CD14-positive monocyte (primary cell): ENCODE data around the gene TNPO1. TPM values are rescaled to one million over a fixed set of nuclear protein-coding genes. Genes with fewer than 3 reads are reported as not detected.

ENCODE experiments used
- DNase-seq, 3 donors: peaks; one replicate each; pipeline ENCODE4 v3.0.0-alpha.2; 2011 to 2022
- H2AFZ ChIP-seq: 2 replicates; pipeline ENCODE4 v1.6.0; 2012; ENCODE audit warnings: mild to moderate bottlenecking, low read depth, low read length, inconsistent platforms; ENCODE audit not compliant: insufficient read depth, poor library complexity, severe bottlenecking
- H3K27ac ChIP-seq, 2 donors: 1 replicate in 1 of 2; 2 replicates in 1 of 2; pipeline ENCODE4 v1.5.1; 2012 to 2013; ENCODE audit warnings: low read length in 2 of 2, control low read depth in 1 of 2, inconsistent platforms in 1 of 2, low read depth in 1 of 2, mild to moderate bottlenecking in 1 of 2
- H3K27me3 ChIP-seq, 2 donors: one replicate each; pipeline versions ENCODE4 v1.6.0 to v1.6.1; 2011 to 2013; ENCODE audit warnings: low read length in 2 of 2; ENCODE audit not compliant: control insufficient read depth in 2 of 2, insufficient read depth in 2 of 2
- H3K36me3 ChIP-seq, 2 donors: replicated peaks in 1 of 2; 1 replicate in 1 of 2; 2 replicates in 1 of 2; pipeline versions ENCODE4 v1.5.1 to v1.6.1; 2012 to 2013; ENCODE audit warnings: low read length in 2 of 2, control low read depth in 1 of 2, inconsistent platforms in 1 of 2, mild to moderate bottlenecking in 1 of 2; ENCODE audit not compliant: insufficient read depth in 2 of 2, control insufficient read depth in 1 of 2
- H3K4me1 ChIP-seq, 2 donors: 1 replicate in 1 of 2; 2 replicates in 1 of 2; pipeline versions ENCODE4 v1.5.1 to v1.6.1; 2012 to 2013; ENCODE audit warnings: low read length in 2 of 2, control low read depth in 1 of 2, inconsistent platforms in 1 of 2, mild to moderate bottlenecking in 1 of 2, moderate library complexity in 1 of 2; ENCODE audit not compliant: insufficient read depth in 2 of 2, control insufficient read depth in 1 of 2
- H3K4me2 ChIP-seq: replicated peaks from 2 replicates; pipeline ENCODE3; 2012; ENCODE audit warnings: low read length, moderate library complexity, mild to moderate bottlenecking; ENCODE audit not compliant: poor library complexity, severe bottlenecking; ENCODE audit errors: extremely low read depth
- H3K4me3 ChIP-seq, 3 experiments: fragments of 200-600 bp in 1 of 3; sonication (generic) in 1 of 3; replicated peaks in 1 of 3; 1 replicate in 2 of 3; 2 replicates in 1 of 3; pipeline ENCODE4 v1.5.1; 2011 to 2013; ENCODE audit warnings: low read length in 3 of 3, mild to moderate bottlenecking in 3 of 3, control low read depth in 2 of 3, low read depth in 2 of 3, inconsistent platforms in 1 of 3, moderate library complexity in 1 of 3
- H3K79me2 ChIP-seq: 2 replicates; pipeline ENCODE4 v1.6.0; 2012; ENCODE audit warnings: mild to moderate bottlenecking, control low read depth, inconsistent platforms, low read length, moderate library complexity; ENCODE audit not compliant: insufficient read depth
- H3K9ac ChIP-seq: 2 replicates; pipeline ENCODE4 v1.6.0; 2017; ENCODE audit warnings: low read length, mild to moderate bottlenecking; ENCODE audit not compliant: insufficient read depth, poor library complexity, severe bottlenecking
- H3K9me3 ChIP-seq, 2 donors: replicated peaks in 1 of 2; 1 replicate in 1 of 2; 2 replicates in 1 of 2; pipeline versions ENCODE4 v1.5.1 to v1.6.1; 2012 to 2013; ENCODE audit warnings: low read length in 2 of 2, control low read depth in 1 of 2; ENCODE audit not compliant: control insufficient read depth in 1 of 2, insufficient read depth in 1 of 2
- H4K20me1 ChIP-seq: 2 replicates; pipeline ENCODE4 v1.6.0; 2012; ENCODE audit warnings: mild to moderate bottlenecking, low read length, control low read depth, moderate library complexity; ENCODE audit not compliant: insufficient read depth
- H3K27ac Mint-ChIP-seq, 7 donors: one replicate each; pipeline ENCODE4 v1.8.0; 2020; ENCODE audit warnings: mild to moderate bottlenecking in 7 of 7, mixed read lengths in 7 of 7, moderate library complexity in 6 of 7, inconsistent platforms in 2 of 7
- H3K27me3 Mint-ChIP-seq, 3 donors: one replicate each; pipeline ENCODE4 v1.8.0; 2021 to 2022; ENCODE audit warnings: low read depth in 3 of 3, mild to moderate bottlenecking in 3 of 3, mixed read lengths in 3 of 3, moderate library complexity in 3 of 3, inconsistent platforms in 1 of 3
- H3K36me3 Mint-ChIP-seq, 2 donors: one replicate each; pipeline ENCODE4 v1.8.0; 2020; ENCODE audit warnings: mixed read lengths in 2 of 2, inconsistent platforms in 1 of 2, mild to moderate bottlenecking in 1 of 2
- H3K4me1 Mint-ChIP-seq: one replicate; pipeline ENCODE4 v1.8.0; 2020; ENCODE audit warnings: mild to moderate bottlenecking, mixed read lengths
- H3K4me3 Mint-ChIP-seq, 2 donors: one replicate each; pipeline ENCODE4 v1.8.0; 2020; ENCODE audit warnings: mild to moderate bottlenecking in 2 of 2, mixed read lengths in 2 of 2, moderate library complexity in 1 of 2
- H3K9me3 Mint-ChIP-seq, 7 donors: one replicate each; pipeline ENCODE4 v1.8.0; 2020 to 2022; ENCODE audit warnings: mixed read lengths in 7 of 7, mild to moderate bottlenecking in 6 of 7, moderate library complexity in 6 of 7, inconsistent platforms in 2 of 7
- WGBS: methylation state at CpG from one replicate; pipeline ENCODE4 v1.1.5; 2013; ENCODE audit warnings: missing lambda C conversion rate; ENCODE audit not compliant: insufficient coverage; 5-methylcytosine and 5-hydroxymethylcytosine counted together
- intact Hi-C, 2 donors: fragments of 100-400 bp; cut with micrococcal nuclease; formaldehyde crosslinking; loops; one replicate each; pipeline versions ENCODE4 v1.15.0 to v1.15.1; 2023
- polyA plus RNA-seq, 3 donors: library from polyadenylated mRNA; depleted of rRNA in 1 of 3; unstranded in 2 of 3; stranded (reverse) in 1 of 3; fragments of 300-500 nt in 2 of 3; fragments of >200 nt in 1 of 3; fragmentation: Illumina TruSeq in 2 of 3; gene quantifications; 1 replicate in 2 of 3; 2 replicates in 1 of 3; pipeline ENCODE4 v1.2.3, GENCODE V29; 2012 to 2021
- TF ChIP-seq, protein P1 (sequence below): fragments of 200-600 bp; IDR thresholded peaks from one replicate; pipeline ENCODE4 v1.8.0; 2022; ENCODE audit warnings: antibody characterized with exemption, mild to moderate bottlenecking

The TNPO1 gene
- polyA plus RNA-seq, 3 donors, result 9.3 to 28.1 (median 26.3) TPM

GRCh38 chr5:72831685-72832084 lies 15.2 kb downstream of the TNPO1 start:
- TF ChIP-seq, protein P1, sequence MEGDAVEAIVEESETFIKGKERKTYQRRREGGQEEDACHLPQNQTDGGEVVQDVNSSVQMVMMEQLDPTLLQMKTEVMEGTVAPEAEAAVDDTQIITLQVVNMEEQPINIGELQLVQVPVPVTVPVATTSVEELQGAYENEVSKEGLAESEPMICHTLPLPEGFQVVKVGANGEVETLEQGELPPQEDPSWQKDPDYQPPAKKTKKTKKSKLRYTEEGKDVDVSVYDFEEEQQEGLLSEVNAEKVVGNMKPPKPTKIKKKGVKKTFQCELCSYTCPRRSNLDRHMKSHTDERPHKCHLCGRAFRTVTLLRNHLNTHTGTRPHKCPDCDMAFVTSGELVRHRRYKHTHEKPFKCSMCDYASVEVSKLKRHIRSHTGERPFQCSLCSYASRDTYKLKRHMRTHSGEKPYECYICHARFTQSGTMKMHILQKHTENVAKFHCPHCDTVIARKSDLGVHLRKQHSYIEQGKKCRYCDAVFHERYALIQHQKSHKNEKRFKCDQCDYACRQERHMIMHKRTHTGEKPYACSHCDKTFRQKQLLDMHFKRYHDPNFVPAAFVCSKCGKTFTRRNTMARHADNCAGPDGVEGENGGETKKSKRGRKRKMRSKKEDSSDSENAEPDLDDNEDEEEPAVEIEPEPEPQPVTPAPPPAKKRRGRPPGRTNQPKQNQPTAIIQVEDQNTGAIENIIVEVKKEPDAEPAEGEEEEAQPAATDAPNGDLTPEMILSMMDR, result no peak
- no CpG with 5 or more reads among the region's 4 CpGs for WGBS
- Histone ChIP-seq H3K4me1 (peaks cover 12 to 17% of the 10 kb centered on the region in 2 donors), H3K4me3 (no peak overlapping the region), H2AFZ (no peak overlapping the region), H3K79me2 (peaks cover 18% of the 10 kb centered on the region), H3K9me3 (no peaks in the 10 kb centered on the region), H4K20me1 (peaks cover 31% of the 10 kb centered on the region), H3K36me3 (no peaks in the 10 kb centered on the region), H3K9ac (no peak overlapping the region), H3K27me3 (no peaks in the 10 kb centered on the region), H3K27ac (no peak overlapping the region), H3K4me2 (no peak overlapping the region)
- Mint-ChIP-seq H3K4me1 (peaks cover 19% of the 10 kb centered on the region), H3K27me3 (no peaks in the 10 kb centered on the region), H3K9me3 (no peaks in the 10 kb centered on the region), H3K27ac (no peak overlapping the region), H3K4me3 (no peak overlapping the region), H3K36me3 (no peaks in the 10 kb centered on the region)
- intact Hi-C loops, result no loop called here
- DNase-seq, result no peak

DNA sequence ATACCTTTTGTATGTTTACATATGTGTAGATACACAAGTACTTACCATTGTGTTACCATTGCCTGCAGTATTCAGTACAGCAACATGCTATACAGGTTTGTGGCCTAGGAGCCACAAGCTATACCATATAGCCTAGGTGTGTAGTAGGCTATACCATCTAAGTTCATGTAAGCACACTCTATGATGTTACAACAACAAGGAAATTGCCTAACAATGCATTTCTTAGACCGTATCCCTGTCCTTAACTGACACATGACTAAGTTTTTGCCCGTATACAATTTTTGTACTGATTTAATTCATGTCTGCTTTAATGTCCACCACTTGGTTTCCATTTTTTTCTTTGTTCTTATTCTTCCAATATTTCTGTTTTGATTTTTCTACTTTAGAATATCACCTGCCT lies 18.5 kb downstream of the TNPO1 start:
- H3K9me3 Mint-ChIP-seq, result no peaks in the 10 kb centered on the region
- H3K4me1 ChIP-seq, result peaks cover 14 to 20% of the 10 kb centered on the region in 2 donors
- intact Hi-C loops, result no loop called here
- TF ChIP-seq, protein P1, result no peak
- H3K79me2 ChIP-seq, result peaks cover 18% of the 10 kb centered on the region
- no peaks in the 10 kb centered on the region for H3K36me3 Mint-ChIP-seq
- H3K9me3 ChIP-seq, result no peaks in the 10 kb centered on the region
- H3K4me2 ChIP-seq, result no peak overlapping the region
- H3K36me3 ChIP-seq, result no peaks in the 10 kb centered on the region
- WGBS, result no CpG with 5 or more reads among the region's 2 CpGs
- H3K27me3 ChIP-seq, result no peaks in the 10 kb centered on the region
- no peak overlapping the region for H3K4me3 Mint-ChIP-seq
- H2AFZ ChIP-seq, result no peak overlapping the region
- H3K27ac Mint-ChIP-seq, result peak overlapping the region in 1 of 7 donors; percentile 28
- H3K4me1 Mint-ChIP-seq, result peaks cover 26% of the 10 kb centered on the region
- no peak overlapping the region for H3K9ac ChIP-seq
- no peak overlapping the region for H3K27ac ChIP-seq
- peak in 2 of 3 donors; percentile 14 to 41 for DNase-seq
- H4K20me1 ChIP-seq, result peaks cover 21% of the 10 kb centered on the region
- H3K27me3 Mint-ChIP-seq, result no peaks in the 10 kb centered on the region
- H3K4me3 ChIP-seq, result no peak overlapping the region
